DND-41 (cell line): ENCODE results near the gene TEAD1.

Experiments
- ATAC-seq: fragments of 200-7000 bp; cut with Tn5 transposase; 3 replicates; pipeline ENCODE4 v1.9.1; 2021; ENCODE audit warnings: low read depth; ENCODE audit not compliant: insufficient read depth
- DNase-seq: peaks from one replicate; pipeline ENCODE4 v3.0.0-alpha.2; 2020
- H2AFZ ChIP-seq: 2 replicates; pipeline ENCODE4 v1.6.0; 2012; ENCODE audit warnings: low read depth, low read length
- H3K27ac ChIP-seq: 2 replicates; pipeline ENCODE4 v1.5.1; 2012; ENCODE audit warnings: low read length, inconsistent platforms
- H3K27me3 ChIP-seq: fragments of 200-600 bp; sonication (generic); 2 replicates; pipeline ENCODE4 v1.6.0; 2012; ENCODE audit warnings: low read length, mild to moderate bottlenecking, inconsistent platforms; ENCODE audit not compliant: insufficient read depth, poor library complexity
- H3K36me3 ChIP-seq: 2 replicates; pipeline ENCODE4 v1.5.1; 2012; ENCODE audit warnings: low read length, inconsistent platforms; ENCODE audit not compliant: insufficient read depth
- H3K4me1 ChIP-seq: 2 replicates; pipeline ENCODE4 v1.5.1; 2012; ENCODE audit warnings: mild to moderate bottlenecking, low read length; ENCODE audit not compliant: insufficient read depth
- H3K4me2 ChIP-seq: 2 replicates; pipeline ENCODE4 v1.6.0; 2012; ENCODE audit warnings: mild to moderate bottlenecking, moderate library complexity, low read length, inconsistent platforms; ENCODE audit not compliant: insufficient read depth
- H3K4me3 ChIP-seq, 2 experiments: fragments of 200-600 bp in 1 of 2; shearing (Covaris generic) in 1 of 2; 2 replicates each; pipeline ENCODE4 v1.5.1; 2012 to 2016; ENCODE audit warnings: inconsistent platforms in 2 of 2, low read length in 2 of 2, mild to moderate bottlenecking in 2 of 2, low read depth in 1 of 2, moderate library complexity in 1 of 2
- H3K79me2 ChIP-seq: 2 replicates; pipeline ENCODE4 v1.6.0; 2012; ENCODE audit warnings: low read length, inconsistent platforms; ENCODE audit not compliant: insufficient read depth
- H3K9ac ChIP-seq: 2 replicates; pipeline ENCODE4 v1.6.0; 2012; ENCODE audit warnings: low read depth, mild to moderate bottlenecking, inconsistent platforms, low read length, moderate library complexity
- H3K9me3 ChIP-seq: 2 replicates; pipeline ENCODE4 v1.5.1; 2012; ENCODE audit warnings: low read length, moderate library complexity, mild to moderate bottlenecking, inconsistent platforms; ENCODE audit not compliant: insufficient read depth, severe bottlenecking
- H4K20me1 ChIP-seq: 2 replicates; pipeline ENCODE4 v1.6.0; 2012; ENCODE audit warnings: low read length; ENCODE audit not compliant: insufficient read depth
- CTCF ChIP-seq: IDR thresholded peaks from 2 replicates; pipeline ENCODE4 v1.5.1; 2012; ENCODE audit warnings: borderline replicate concordance, low read length, moderate library complexity, mild to moderate bottlenecking; ENCODE audit not compliant: poor library complexity, severe bottlenecking; ENCODE audit errors: extremely low read depth
- EZH2 ChIP-seq: IDR thresholded peaks from 3 replicates; pipeline ENCODE4 v1.6.1; 2012; ENCODE audit warnings: borderline replicate concordance, low read depth, mild to moderate bottlenecking, moderate library complexity, low read length, inconsistent platforms; ENCODE audit not compliant: severe bottlenecking

Gene TEAD1

GRCh38 chr11:12752868-12753524 lies 78.8 kb downstream of the TEAD1 start:
- no peak for ATAC-seq

GRCh38 chr11:12754021-12754420 lies 79.8 kb downstream of the TEAD1 start:
- Histone ChIP-seq H3K79me2 (no peaks in the 10 kb centered on the region), H2AFZ (no peak overlapping the region), H3K4me2 (no peak overlapping the region), H3K36me3 (no peaks in the 10 kb centered on the region), H3K4me1 (no peaks in the 10 kb centered on the region), H4K20me1 (no peaks in the 10 kb centered on the region), H3K27ac (no peak overlapping the region), H3K9me3 (no peaks in the 10 kb centered on the region), H3K9ac (no peak overlapping the region), H3K27me3 (peaks cover 10% of the 10 kb centered on the region), H3K4me3 (no peak overlapping the region)
- no peak for DNase-seq
- ATAC-seq, result no peak
- TF ChIP-seq EZH2 (no peak), CTCF (no peak)

More at GRCh38 chr11:12752868-12753524, 78.8 kb downstream of the TEAD1 start:
- no peaks in the 10 kb centered on the region for H3K4me1 ChIP-seq
- no peak for TF ChIP-seq EZH2
- no peak for TF ChIP-seq CTCF
- no peak overlapping the region for H3K27ac ChIP-seq
- H3K79me2 ChIP-seq, result no peaks in the 10 kb centered on the region
- no peaks in the 10 kb centered on the region for H4K20me1 ChIP-seq
- H3K27me3 ChIP-seq, result peaks cover 10% of the 10 kb centered on the region
- no peak for DNase-seq
- no peak overlapping the region for H3K4me2 ChIP-seq
- no peak overlapping the region for H3K4me3 ChIP-seq
- no peak overlapping the region for H3K9ac ChIP-seq
- H2AFZ ChIP-seq, result no peak overlapping the region
- no peaks in the 10 kb centered on the region for H3K9me3 ChIP-seq
- H3K36me3 ChIP-seq, result no peaks in the 10 kb centered on the region

GRCh38 chr11:12754582-12755234 lies 80.5 kb downstream of the TEAD1 start:
- no peak overlapping the region for H3K4me2 ChIP-seq
- no peak overlapping the region for H3K4me3 ChIP-seq
- no peaks in the 10 kb centered on the region for H4K20me1 ChIP-seq
- no peaks in the 10 kb centered on the region for H3K9me3 ChIP-seq
- ATAC-seq, result no peak
- no peak for DNase-seq
- no peak overlapping the region for H2AFZ ChIP-seq
- no peak overlapping the region for H3K27ac ChIP-seq
- no peaks in the 10 kb centered on the region for H3K79me2 ChIP-seq
- no peak for TF ChIP-seq CTCF
- H3K9ac ChIP-seq, result no peak overlapping the region
- H3K36me3 ChIP-seq, result no peaks in the 10 kb centered on the region
- H3K27me3 ChIP-seq, result peaks cover 10% of the 10 kb centered on the region
- H3K4me1 ChIP-seq, result no peaks in the 10 kb centered on the region
